PC-9 (cell line): ENCODE data around the gene ZNF346. TPM values are rescaled to one million over a fixed set of nuclear protein-coding genes. Genes with fewer than 3 reads are reported as not detected.

Source experiments
- BruUV-seq: library from RNA; stranded (reverse); fragments of 400-500 nt; replicated peaks from 2 replicates; lab custom pipeline; 2021; lab: Mats Ljungman, UMichigan
- CTCF ChIA-PET: fragments of 300-600 bp; sonication (Branson Sonifier 250); formaldehyde crosslinking; loops from one replicate; lab custom pipeline; 2022; ENCODE audit warnings: antibody characterized with exemption; lab: Charles Lee
- POLR2A ChIA-PET: fragments of 300-600 bp; sonication (Branson Sonifier 250); formaldehyde crosslinking; loops from one replicate; lab custom pipeline; 2022; ENCODE audit warnings: antibody characterized with exemption; ENCODE audit not compliant: unreplicated experiment; lab: Charles Lee
- DNase-seq, 2 experiments: peaks; one replicate each; pipeline versions ENCODE4 v3.0.0 to v3.0.0-alpha.2; 2015 to 2022; ENCODE audit warnings: mixed read lengths in 1 of 2
- H2AFZ ChIP-seq: fragments of 200-600 bp; sonication (generic); 2 replicates; pipeline ENCODE4 v1.8.1; 2017; ENCODE audit warnings: antibody characterized with exemption
- H3F3A ChIP-seq: fragments of 200-600 bp; sonication (generic); 2 replicates; pipeline ENCODE4 v1.8.1; 2017; ENCODE audit warnings: antibody characterized with exemption, mild to moderate bottlenecking, low read depth; ENCODE audit not compliant: insufficient read depth
- H3K27ac ChIP-seq: fragments of 200-600 bp; sonication (generic); 2 replicates; pipeline ENCODE4 v1.6.1; 2016; ENCODE audit warnings: mixed run types
- H3K27me3 ChIP-seq: fragments of 200-600 bp; sonication (generic); 2 replicates; pipeline ENCODE4 v1.6.1; 2016; ENCODE audit warnings: low read depth, mixed run types; ENCODE audit not compliant: insufficient read depth
- H3K36me3 ChIP-seq: fragments of 200-600 bp; sonication (generic); 2 replicates; pipeline ENCODE4 v1.6.1; 2016; ENCODE audit warnings: low read depth, mixed run types
- H3K4me1 ChIP-seq: fragments of 200-600 bp; sonication (generic); replicated peaks from 2 replicates; pipeline ENCODE4 v1.6.1; 2016; ENCODE audit warnings: mixed run types; ENCODE audit not compliant: insufficient read depth
- H3K4me2 ChIP-seq: fragments of 200-600 bp; sonication (generic); 2 replicates; pipeline ENCODE4 v1.6.1; 2017; ENCODE audit warnings: mixed run types
- H3K4me3 ChIP-seq: fragments of 200-600 bp; sonication (generic); 2 replicates; pipeline ENCODE4 v1.6.1; 2016; ENCODE audit warnings: mixed run types
- H3K79me2 ChIP-seq: fragments of 200-600 bp; sonication (generic); 2 replicates; pipeline ENCODE4 v1.6.1; 2017; ENCODE audit warnings: low read depth, mixed run types
- H3K9me2 ChIP-seq: fragments of 200-600 bp; sonication (generic); 2 replicates; pipeline ENCODE4 v1.8.1; 2017; ENCODE audit warnings: mild to moderate bottlenecking; ENCODE audit not compliant: insufficient read depth
- H3K9me3 ChIP-seq: fragments of 200-600 bp; sonication (generic); 2 replicates; pipeline ENCODE4 v1.8.1; 2016; ENCODE audit warnings: low read depth; ENCODE audit not compliant: insufficient read depth
- H4K20me1 ChIP-seq: fragments of 200-600 bp; sonication (generic); 2 replicates; pipeline ENCODE4 v1.8.1; 2017; ENCODE audit not compliant: insufficient read depth
- CTCF ChIP-seq: fragments of 200-600 bp; sonication (generic); conservative IDR thresholded peaks from 2 replicates; pipeline ENCODE4 v1.6.1; 2017; ENCODE audit warnings: mixed run types, antibody characterized with exemption, mild to moderate bottlenecking, moderate library complexity
- EZH2 ChIP-seq: fragments of 200-600 bp; sonication (generic); IDR thresholded peaks from 2 replicates; pipeline ENCODE4 v1.8.0; 2017; ENCODE audit warnings: antibody characterized with exemption, low read depth
- intact Hi-C: fragments of 100-400 bp; cut with micrococcal nuclease; formaldehyde crosslinking; loops from one replicate; pipeline ENCODE4 v1.10.0; 2022; ENCODE audit not compliant: unreplicated experiment
- total RNA-seq: library from RNA; stranded (reverse); gene quantifications from 2 replicates; pipeline ENCODE4 v1.2.3, GENCODE V29; 2021

Gene ZNF346
- total RNA-seq, 1 experiment from 2014 or later, result 23.8 TPM

DNA sequence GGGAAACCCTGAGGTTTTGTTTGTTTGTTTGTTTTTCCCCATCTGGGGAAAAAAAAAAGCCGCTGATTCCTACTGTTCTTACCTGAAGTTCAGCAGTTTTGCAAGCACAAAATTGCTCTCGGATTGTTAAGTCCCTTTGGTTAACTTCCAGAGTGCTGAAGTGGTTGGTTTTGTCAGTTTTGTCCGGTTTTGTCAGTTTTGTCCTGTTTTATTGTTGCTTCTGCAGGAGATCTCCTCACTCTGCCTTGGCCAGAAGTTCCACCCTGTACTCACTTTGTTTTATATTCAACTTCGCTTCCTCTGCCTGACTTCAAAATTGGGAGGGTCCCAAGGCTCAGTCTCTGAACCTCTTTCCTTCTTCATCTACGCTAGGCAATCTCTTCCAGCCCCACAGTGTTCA is 14.4 kb downstream of the ZNF346 start:
- Histone ChIP-seq H3K9me3 (no peaks in the 10 kb centered on the region), H4K20me1 (0 out of 2 replicates have a peak, but pooled peaks cover 3% of the 10 kb centered on the region), H2AFZ (no peak overlapping the region), H3K9me2 (no peaks in the 10 kb centered on the region), H3K36me3 (0 out of 2 replicates have a peak, but pooled peaks cover 2% of the 10 kb centered on the region), H3F3A (no peaks in the 10 kb centered on the region), H3K4me2 (no peak overlapping the region), H3K79me2 (0 out of 2 replicates have a peak, but pooled peaks cover 7% of the 10 kb centered on the region), H3K27me3 (no peaks in the 10 kb centered on the region), H3K4me1 (no peaks in the 10 kb centered on the region), H3K4me3 (no peak overlapping the region), H3K27ac (no peak overlapping the region)
- DNase-seq, result no peak
- POLR2A ChIA-PET, result no interaction called here
- TF ChIP-seq CTCF, result no peak
- no peak for TF ChIP-seq EZH2
- CTCF ChIA-PET, result no interaction called here
- intact Hi-C loops, result no loop called here
- BruUV-seq, result no TSS peak

GRCh38 chr5:177040814-177041420 is 18.4 kb downstream of the ZNF346 start:
- Histone ChIP-seq H3K9me2 (no peaks in the 10 kb centered on the region), H3K4me2 (no peak overlapping the region), H3K27ac (no peak overlapping the region), H4K20me1 (0 out of 2 replicates have a peak, but pooled peaks cover 5% of the 10 kb centered on the region), H3K4me1 (no peaks in the 10 kb centered on the region), H3K4me3 (no peak overlapping the region), H3K79me2 (no peaks in the 10 kb centered on the region), H3F3A (no peaks in the 10 kb centered on the region), H2AFZ (no peak overlapping the region), H3K27me3 (no peaks in the 10 kb centered on the region), H3K9me3 (no peaks in the 10 kb centered on the region), H3K36me3 (peaks cover 4% of the 10 kb centered on the region; the same call in 1 of the 2 replicates)
- no peak for DNase-seq
- TF ChIP-seq CTCF, result no peak
- no peak for TF ChIP-seq EZH2
- BruUV-seq, result no TSS peak
- POLR2A ChIA-PET, result no interaction called here
- CTCF ChIA-PET, result no interaction called here
- intact Hi-C loops, result loop anchor here (10.0 kb wide), 1 partner anchor 224 kb away; no protein-coding TSS in a partner anchor

GRCh38 chr5:177041936-177042335 is 19.4 kb downstream of the ZNF346 start:
- DNase-seq, result no peak
- intact Hi-C loops, result loop anchor here (10.0 kb wide), 1 partner anchor 223 kb away; no protein-coding TSS in a partner anchor
- Histone ChIP-seq H3K79me2 (no peaks in the 10 kb centered on the region), H3K4me3 (no peak overlapping the region), H3K27me3 (no peaks in the 10 kb centered on the region), H4K20me1 (0 out of 2 replicates have a peak, but pooled peaks cover 2% of the 10 kb centered on the region), H3K9me3 (no peaks in the 10 kb centered on the region), H3K4me1 (no peaks in the 10 kb centered on the region), H2AFZ (no peak overlapping the region), H3K36me3 (peaks cover 4% of the 10 kb centered on the region; the same call in 1 of the 2 replicates), H3K4me2 (no peak overlapping the region), H3K27ac (no peak overlapping the region), H3K9me2 (no peaks in the 10 kb centered on the region), H3F3A (no peaks in the 10 kb centered on the region)
- TF ChIP-seq CTCF (no peak), EZH2 (no peak)
- no TSS peak for BruUV-seq
- CTCF ChIA-PET, result interaction anchor here (0.6 kb wide), 1 partner anchor 14 kb away, joined by 20 read pairs; no protein-coding TSS in a partner anchor
- POLR2A ChIA-PET, result no interaction called here
